ENCODE results near the gene MSI1. TPM values are rescaled to one million over a fixed set of nuclear protein-coding genes. Genes with fewer than 3 reads are reported as not detected.

Gene MSI1
- total and polyA plus RNA-seq, 2 of the 13 experiments (the other 11 are each of a cell fraction or from before 2014, with no cell fraction given) = 0.09 to 0.46 TPM

GRCh38 chr12:120321382-120322202, 47.4 kb downstream of the MSI1 start (continued):
- TF ChIP-seq NR0B2 (CRISPR knock-in tag; IDR thresholded peaks at IDR 0.05) (no peak), IKZF1 (IDR thresholded peaks at IDR 0.05) (no peak), KIAA2018 (CRISPR knock-in tag; IDR thresholded peaks at IDR 0.05; ENCODE audit: borderline replicate concordance) (no peak), FOXJ3 (CRISPR knock-in tag; IDR thresholded peaks at IDR 0.05; ENCODE audit: borderline replicate concordance) (peak; percentile 61; the same call in 1 of the 2 replicates), TFDP2 (CRISPR knock-in tag; IDR thresholded peaks at IDR 0.05) (peak; percentile 48; the same call in 1 of the 2 replicates), PITX1 (CRISPR knock-in tag; IDR thresholded peaks at IDR 0.05) (peak; percentile 74), AHR (CRISPR knock-in tag; IDR thresholded peaks at IDR 0.05) (no peak), RBAK (CRISPR knock-in tag; IDR thresholded peaks at IDR 0.05) (no peak), ZNF619 (CRISPR knock-in tag; IDR thresholded peaks at IDR 0.05) (no peak), TARDBP (CRISPR knock-in tag; IDR thresholded peaks at IDR 0.05) (peak; percentile 72; the same call in 1 of the 2 replicates), MTA3 (CRISPR knock-in tag; IDR thresholded peaks at IDR 0.05) (no peak), ZNF564 (CRISPR knock-in tag; IDR thresholded peaks at IDR 0.05) (peak; percentile 61; the same call in 1 of the 2 replicates), ZNF569 (CRISPR knock-in tag; IDR thresholded peaks at IDR 0.05; ENCODE audit: borderline replicate concordance) (no peak), ZBTB34 (CRISPR knock-in tag; IDR thresholded peaks at IDR 0.05) (peak; percentile 51; the same call in 1 of the 2 replicates), KDM5B (CRISPR knock-in tag; IDR thresholded peaks at IDR 0.05; ENCODE audit: borderline replicate concordance) (no peak), AKAP8 (CRISPR knock-in tag; IDR thresholded peaks at IDR 0.05) (0 out of 2 replicates have a peak, but pooled peaks have one; percentile 48), ZNF431 (CRISPR knock-in tag; IDR thresholded peaks at IDR 0.05; ENCODE audit: borderline replicate concordance, low read depth) (no peak), ZNF143 (CRISPR knock-in tag; IDR thresholded peaks at IDR 0.05) (no peak)
